ENCODE measurements around the gene PPP1R10.

Gene PPP1R10

GRCh38 chr6:30616811-30617564 is at the start of gene PPP1R10:
TSS of gene PPP1R10 (minus strand) at chr6:30617243. CDS start at chr6:30609944, 7,299 bp downstream.
- TF ChIP-seq EGR1 (IDR thresholded peaks at IDR 0.05) (no peak), ZBTB7A (IDR thresholded peaks at IDR 0.05; ENCODE audit: low read depth) (no peak), FOXM1 (IDR thresholded peaks at IDR 0.05; ENCODE audit: borderline replicate concordance, low read depth) (peak; percentile 98), MAX (IDR thresholded peaks at IDR 0.05) (peak; percentile 51; the same call in 1 of the 2 replicates), REST (IDR thresholded peaks at IDR 0.05; ENCODE audit: low read depth) (no peak), CEBPB (IDR thresholded peaks at IDR 0.05) (no peak), YY1 (IDR thresholded peaks at IDR 0.05; ENCODE audit: low read depth) (peak; percentile 95), TCF12 (IDR thresholded peaks at IDR 0.05; ENCODE audit: low read depth) (no peak), TEAD4 (IDR thresholded peaks at IDR 0.05) (no peak), TAF1 (IDR thresholded peaks at IDR 0.05; ENCODE audit: low read depth) (peak; percentile 96), NFIC (IDR thresholded peaks at IDR 0.05) (no peak)
- TF ChIP-seq, protein P1, sequence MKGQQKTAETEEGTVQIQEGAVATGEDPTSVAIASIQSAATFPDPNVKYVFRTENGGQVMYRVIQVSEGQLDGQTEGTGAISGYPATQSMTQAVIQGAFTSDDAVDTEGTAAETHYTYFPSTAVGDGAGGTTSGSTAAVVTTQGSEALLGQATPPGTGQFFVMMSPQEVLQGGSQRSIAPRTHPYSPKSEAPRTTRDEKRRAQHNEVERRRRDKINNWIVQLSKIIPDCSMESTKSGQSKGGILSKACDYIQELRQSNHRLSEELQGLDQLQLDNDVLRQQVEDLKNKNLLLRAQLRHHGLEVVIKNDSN (IDR thresholded peaks at IDR 0.05) = peak; percentile 84

DNA sequence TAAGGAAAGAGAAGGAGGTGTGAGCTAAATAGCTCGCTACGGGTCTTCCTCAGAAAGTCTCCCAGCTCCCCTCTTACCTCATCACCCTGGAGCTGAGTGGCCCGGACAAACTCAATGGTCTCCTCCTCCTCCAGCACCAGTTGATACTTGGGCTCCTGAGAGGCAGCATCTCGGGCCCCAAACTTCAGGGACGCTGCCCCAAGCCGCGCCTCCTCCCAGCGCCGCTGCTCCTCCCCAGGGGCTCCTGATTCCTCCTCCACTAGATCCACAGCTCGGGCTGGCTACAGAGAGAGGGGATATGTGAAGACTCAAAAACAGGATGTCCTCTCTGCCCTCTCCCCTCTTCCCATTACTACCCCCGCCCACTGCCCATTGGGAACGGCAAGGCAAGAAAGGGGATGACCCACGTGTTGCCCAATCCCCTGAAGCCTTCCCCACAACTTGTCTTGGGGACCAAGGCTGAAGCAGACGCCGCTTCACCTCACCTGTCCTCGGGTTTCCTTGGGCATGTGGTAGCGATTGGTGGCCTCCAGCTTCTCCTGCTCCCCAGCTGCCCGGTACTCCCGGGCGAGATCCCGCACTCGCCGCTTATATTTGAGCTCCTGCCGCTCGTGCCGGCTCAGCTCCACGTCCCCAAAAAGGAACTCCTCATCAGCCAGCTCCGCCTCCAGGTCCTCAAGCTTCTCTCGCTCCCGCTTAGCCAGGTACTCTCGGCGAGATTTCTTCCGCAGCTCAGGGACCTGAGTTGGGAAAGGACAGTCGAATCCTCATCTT is 48.1 kb upstream of the PPP1R10 start:
- TF ChIP-seq MAX (IDR thresholded peaks at IDR 0.05) (no peak), YY1 (IDR thresholded peaks at IDR 0.05; ENCODE audit: low read depth) (no peak), RAD21 (IDR thresholded peaks at IDR 0.05; ENCODE audit: low read depth) (no peak), FOXM1 (IDR thresholded peaks at IDR 0.05; ENCODE audit: borderline replicate concordance, low read depth) (no peak), CEBPB (IDR thresholded peaks at IDR 0.05) (no peak), EGR1 (IDR thresholded peaks at IDR 0.05) (no peak), TEAD4 (IDR thresholded peaks at IDR 0.05) (no peak)
- TF ChIP-seq, protein P1 (IDR thresholded peaks at IDR 0.05) = no peak

DNA sequence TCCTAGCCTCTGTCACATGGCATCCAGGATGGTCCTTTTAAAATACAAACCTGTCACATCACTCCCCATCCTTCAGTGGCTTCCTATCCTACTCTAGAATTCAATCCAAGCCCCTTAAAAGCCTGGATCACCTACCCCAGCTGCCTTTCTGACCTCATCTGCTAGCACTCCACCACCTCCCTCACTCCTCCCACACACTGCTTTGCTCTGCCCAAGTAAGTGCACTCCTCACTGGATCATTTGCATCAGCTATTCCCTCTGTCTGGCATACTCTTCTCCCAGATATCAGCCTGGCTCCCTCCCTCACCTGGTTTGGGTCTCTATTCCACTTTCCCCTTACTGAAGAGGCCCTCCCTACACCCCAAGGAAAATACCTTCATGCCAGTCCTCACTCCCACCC is 40.4 kb upstream of the PPP1R10 start:
- no peak for TF ChIP-seq EP300 (IDR thresholded peaks at IDR 0.05; ENCODE audit: borderline replicate concordance)
- no peak for TF ChIP-seq NFIC (IDR thresholded peaks at IDR 0.05)
- TF ChIP-seq REST (IDR thresholded peaks at IDR 0.05; ENCODE audit: low read depth) = no peak
- TF ChIP-seq FOXM1 (IDR thresholded peaks at IDR 0.05; ENCODE audit: borderline replicate concordance, low read depth) = no peak
- TF ChIP-seq EGR1 (IDR thresholded peaks at IDR 0.05) = no peak
- no peak for TF ChIP-seq CEBPB (IDR thresholded peaks at IDR 0.05)
- TF ChIP-seq TCF12 (IDR thresholded peaks at IDR 0.05; ENCODE audit: low read depth) = no peak
- no peak for TF ChIP-seq YY1 (IDR thresholded peaks at IDR 0.05; ENCODE audit: low read depth)
- no peak for TF ChIP-seq ZBTB7A (IDR thresholded peaks at IDR 0.05; ENCODE audit: low read depth)
- no peak for TF ChIP-seq CREB1 (IDR thresholded peaks at IDR 0.05; ENCODE audit: low read depth)
- no peak for TF ChIP-seq TEAD4 (IDR thresholded peaks at IDR 0.05)
- no peak for TF ChIP-seq RAD21 (IDR thresholded peaks at IDR 0.05; ENCODE audit: low read depth)
- no peak for TF ChIP-seq MAX (IDR thresholded peaks at IDR 0.05)
- TF ChIP-seq, protein P1 (IDR thresholded peaks at IDR 0.05) = no peak
- no peak for TF ChIP-seq TAF1 (IDR thresholded peaks at IDR 0.05; ENCODE audit: low read depth)

GRCh38 chr6:30656513-30656912 is 39.5 kb upstream of the PPP1R10 start:
- TF ChIP-seq REST (IDR thresholded peaks at IDR 0.05; ENCODE audit: low read depth) = no peak
- TF ChIP-seq ZBTB7A (IDR thresholded peaks at IDR 0.05; ENCODE audit: low read depth) = no peak
- TF ChIP-seq RAD21 (IDR thresholded peaks at IDR 0.05; ENCODE audit: low read depth) = no peak
- no peak for TF ChIP-seq NFIC (IDR thresholded peaks at IDR 0.05)
- TF ChIP-seq YY1 (IDR thresholded peaks at IDR 0.05; ENCODE audit: low read depth) = no peak
- TF ChIP-seq MAX (IDR thresholded peaks at IDR 0.05) = no peak
- TF ChIP-seq, protein P1 (IDR thresholded peaks at IDR 0.05) = no peak
- no peak for TF ChIP-seq CREB1 (IDR thresholded peaks at IDR 0.05; ENCODE audit: low read depth)
- TF ChIP-seq CEBPB (IDR thresholded peaks at IDR 0.05) = no peak
- no peak for TF ChIP-seq TEAD4 (IDR thresholded peaks at IDR 0.05)
- no peak for TF ChIP-seq EGR1 (IDR thresholded peaks at IDR 0.05)
- TF ChIP-seq EP300 (IDR thresholded peaks at IDR 0.05; ENCODE audit: borderline replicate concordance) = no peak
- no peak for TF ChIP-seq TCF12 (IDR thresholded peaks at IDR 0.05; ENCODE audit: low read depth)
